ENCODE results near the gene COLGALT1.

GRCh38 chr19:17620696-17621095, 65.2 kb downstream of the COLGALT1 start:
- TF ChIP-seq ZBTB20 (tag by site-specific recombination; IDR thresholded peaks at IDR 0.05): no peak
- no peak for TF ChIP-seq ZNF416 (tag by site-specific recombination; IDR thresholded peaks at IDR 0.05)
- TF ChIP-seq ZNF692 (tag by site-specific recombination; IDR thresholded peaks at IDR 0.05): no peak
- no peak for TF ChIP-seq CTCF (tag by site-specific recombination; IDR thresholded peaks at IDR 0.05)
- no peak for TF ChIP-seq REST (tag by site-specific recombination; IDR thresholded peaks at IDR 0.05)
- no peak for TF ChIP-seq ZNF248 (tag by site-specific recombination; IDR thresholded peaks at IDR 0.05)
- no peak for TF ChIP-seq SALL2 (tag by site-specific recombination; IDR thresholded peaks at IDR 0.05; ENCODE audit: borderline replicate concordance)
